IMR-90 (cell line): ENCODE data around the gene B3GAT1. TPM values are rescaled to one million over a fixed set of nuclear protein-coding genes. Genes with fewer than 3 reads are reported as not detected.

ENCODE experiments used
- ATAC-seq: fragments of 200-7000 bp; cut with Tn5 transposase; 2 replicates; pipeline ENCODE4 v1.9.1; 2020; ENCODE audit warnings: low read depth, mild to moderate bottlenecking, moderate library complexity
- BruUV-seq: library from RNA; stranded (reverse); fragments of 400-500 nt; replicated peaks from 2 replicates; lab custom pipeline; 2021; lab: Mats Ljungman, UMichigan
- CTCF ChIA-PET: fragments of 300-600 bp; formaldehyde crosslinking; extraction: SDS; loops from one replicate; lab custom pipeline; 2021; ENCODE audit warnings: antibody characterized with exemption; lab: Yijun Ruan, JAX
- POLR2A ChIA-PET: fragments of 300-600 bp; sonication (Branson Sonifier 250); formaldehyde crosslinking; loops from one replicate; lab custom pipeline; 2022; ENCODE audit warnings: antibody characterized with exemption; ENCODE audit not compliant: unreplicated experiment; lab: Charles Lee
- DNase-seq: peaks from one replicate; pipeline ENCODE4 v3.0.0; 2013
- H2AFZ ChIP-seq: replicated peaks from 2 replicates; pipeline ENCODE3; 2013; ENCODE audit warnings: low read length, mild to moderate bottlenecking; ENCODE audit not compliant: poor library complexity
- H2AK5ac ChIP-seq: 2 replicates; pipeline ENCODE4 v1.6.1; 2013; ENCODE audit warnings: low read depth, low read length, inconsistent platforms
- H2AK9ac ChIP-seq: replicated peaks from 2 replicates; pipeline ENCODE3; 2013; ENCODE audit warnings: mild to moderate bottlenecking, low read depth, low read length, moderate library complexity; ENCODE audit not compliant: poor library complexity
- H2BK120ac ChIP-seq: 2 replicates; pipeline ENCODE4 v1.6.1; 2013; ENCODE audit warnings: low read depth, low read length, inconsistent platforms
- H2BK15ac ChIP-seq: 3 replicates; pipeline ENCODE4 v1.6.1; 2013; ENCODE audit warnings: low read depth, low read length, inconsistent platforms
- H2BK20ac ChIP-seq: 2 replicates; pipeline ENCODE4 v1.6.1; 2013; ENCODE audit warnings: low read depth, mild to moderate bottlenecking, inconsistent platforms, low read length, moderate library complexity
- H2BK5ac ChIP-seq: 2 replicates; pipeline ENCODE4 v1.6.1; 2013; ENCODE audit warnings: mild to moderate bottlenecking, low read depth, low read length, inconsistent platforms; ENCODE audit not compliant: poor library complexity, severe bottlenecking
- H3K14ac ChIP-seq: replicated peaks from 2 replicates; pipeline ENCODE4 v1.6.1; 2013; ENCODE audit warnings: low read depth, low read length, inconsistent platforms
- H3K18ac ChIP-seq: 2 replicates; pipeline ENCODE4 v1.6.1; 2013; ENCODE audit warnings: low read depth, low read length, control low read depth
- H3K23ac ChIP-seq: 2 replicates; pipeline ENCODE4 v1.6.1; 2013; ENCODE audit warnings: low read depth, low read length, inconsistent platforms
- H3K27ac ChIP-seq: 2 replicates; pipeline ENCODE4 v1.5.1; 2013; ENCODE audit warnings: mild to moderate bottlenecking, control low read depth, low read length; ENCODE audit not compliant: insufficient read depth
- H3K27me3 ChIP-seq: 2 replicates; pipeline ENCODE4 v1.6.1; 2013; ENCODE audit warnings: low read length; ENCODE audit not compliant: control insufficient read depth, insufficient read depth
- H3K36me3 ChIP-seq: 2 replicates; pipeline ENCODE4 v1.6.1; 2013; ENCODE audit warnings: low read length, mixed read lengths; ENCODE audit not compliant: control insufficient read depth, insufficient read depth
- H3K4ac ChIP-seq: 2 replicates; pipeline ENCODE4 v1.6.1; 2013; ENCODE audit warnings: low read depth, low read length, inconsistent platforms
- H3K4me1 ChIP-seq: 2 replicates; pipeline ENCODE4 v1.6.1; 2013; ENCODE audit warnings: low read length, mixed read lengths; ENCODE audit not compliant: control insufficient read depth, insufficient read depth
- H3K4me2 ChIP-seq: 2 replicates; pipeline ENCODE4 v1.6.1; 2013; ENCODE audit warnings: low read depth, mild to moderate bottlenecking, control low read depth, low read length, moderate library complexity
- H3K4me3 ChIP-seq: 2 replicates; pipeline ENCODE4 v1.5.1; 2013; ENCODE audit warnings: low read depth, mild to moderate bottlenecking, control low read depth, low read length, moderate library complexity; ENCODE audit not compliant: insufficient read depth
- H3K56ac ChIP-seq: 2 replicates; pipeline ENCODE4 v1.6.1; 2013; ENCODE audit warnings: low read length, inconsistent platforms; ENCODE audit not compliant: insufficient read depth; ENCODE audit errors: extremely low read depth
- H3K79me1 ChIP-seq, 2 experiments: 2 replicates each; pipeline ENCODE4 v1.6.1; 2013; ENCODE audit warnings: low read length in 2 of 2, inconsistent platforms in 1 of 2, low read depth in 1 of 2
- H3K9ac ChIP-seq: 2 replicates; pipeline ENCODE4 v1.6.1; 2013; ENCODE audit warnings: low read depth, low read length, control low read depth
- H3K9me1 ChIP-seq: 2 replicates; pipeline ENCODE4 v1.6.1; 2013; ENCODE audit warnings: low read length, inconsistent platforms; ENCODE audit not compliant: insufficient read depth
- H3K9me3 ChIP-seq: 2 replicates; pipeline ENCODE4 v1.6.1; 2013; ENCODE audit warnings: low read length; ENCODE audit not compliant: control insufficient read depth, insufficient read depth
- H4K20me1 ChIP-seq: 2 replicates; pipeline ENCODE4 v1.6.1; 2013; ENCODE audit warnings: low read length, inconsistent platforms; ENCODE audit not compliant: insufficient read depth
- H4K5ac ChIP-seq: 2 replicates; pipeline ENCODE4 v1.6.1; 2013; ENCODE audit warnings: mild to moderate bottlenecking, low read depth, low read length, control low read depth
- H4K8ac ChIP-seq, 2 experiments: 2 replicates each; pipeline ENCODE4 v1.6.1; 2013; ENCODE audit warnings: low read depth in 2 of 2, low read length in 2 of 2, control low read depth in 1 of 2, inconsistent platforms in 1 of 2
- H4K91ac ChIP-seq: 2 replicates; pipeline ENCODE4 v1.6.1; 2013; ENCODE audit warnings: low read depth, low read length, inconsistent platforms; ENCODE audit not compliant: insufficient read depth
- CEBPB ChIP-seq: IDR thresholded peaks from 2 replicates; pipeline ENCODE4 v1.6.1; 2012; ENCODE audit warnings: low read depth, low read length, improper control_type of control experiment
- FOS ChIP-seq: fragments of 150-350 bp; IDR thresholded peaks from 2 replicates; pipeline ENCODE4 v1.6.1; 2016; ENCODE audit warnings: low read depth, low read length
- MAFK ChIP-seq: IDR thresholded peaks from 2 replicates; pipeline ENCODE4 v1.6.1; 2012; ENCODE audit warnings: low read depth, low read length, improper control_type of control experiment
- MAZ ChIP-seq: IDR thresholded peaks from 2 replicates; pipeline ENCODE4 v1.6.1; 2012; ENCODE audit warnings: low read depth, mild to moderate bottlenecking, low read length, improper control_type of control experiment, moderate library complexity, borderline replicate concordance
- POLR2A ChIP-seq: IDR thresholded peaks from 2 replicates; pipeline ENCODE4 v1.6.1; 2012; ENCODE audit warnings: mild to moderate bottlenecking, low read depth, low read length
- RFX5 ChIP-seq: IDR thresholded peaks from 2 replicates; pipeline ENCODE4 v1.8.0; 2012; ENCODE audit warnings: low read depth, mild to moderate bottlenecking, low read length, moderate library complexity
- WGBS, 2 experiments: methylation state at CpG; one replicate each; pipeline versions ENCODE4 v1.1.5 to v1.1.7; 2013; ENCODE audit warnings: missing lambda C conversion rate in 2 of 2; ENCODE audit not compliant: insufficient read length in 1 of 2; ENCODE audit errors: extremely low coverage in 2 of 2; 5-methylcytosine and 5-hydroxymethylcytosine counted together
- dilution Hi-C: fragments of 300-500 bp; cut with HindIII; formaldehyde crosslinking; loops from one replicate; pipeline ENCODE4 v1.14.3; 2018; ENCODE audit warnings: low sequenced_read_pairs; ENCODE audit not compliant: unreplicated experiment
- in situ Hi-C: fragments of 300-500 bp; cut with MboI; formaldehyde crosslinking; loops from 3 replicates; pipeline ENCODE4 v1.14.3; 2019; ENCODE audit warnings: low sequenced_read_pairs, inconsistent platforms, mixed read lengths
- intact Hi-C: fragments of 100-400 bp; cut with micrococcal nuclease; formaldehyde crosslinking; loops from 2 replicates; pipeline ENCODE4 v1.10.0; 2022
- polyA plus RNA-seq, 3 experiments: library from polyadenylated mRNA; depleted of rRNA; stranded (reverse); fragments of >200 nt; gene quantifications; 2 replicates each; pipeline ENCODE4 v1.2.3, GENCODE V29; 2012; ENCODE audit warnings: low replicate concordance in 1 of 3
- total RNA-seq: library from RNA; depleted of rRNA; stranded (reverse); fragments of >200 nt; gene quantifications from 2 replicates; pipeline ENCODE4 v1.2.3, GENCODE V29; 2012
- TF ChIP-seq, protein P1 (sequence below): conservative IDR thresholded peaks from 2 replicates; pipeline ENCODE4 v1.5.1; 2012; ENCODE audit warnings: mild to moderate bottlenecking, low read depth, low read length, improper control_type of control experiment

Gene B3GAT1
- total and polyA plus RNA-seq, 2 of the 4 experiments (the other 2 are of a cell fraction): not detected

- H3K4ac ChIP-seq: no peak overlapping the region
- H2BK120ac ChIP-seq: no peak overlapping the region
- WGBS, 2 experiments: 75% methylated on average over 9 of the region's 15 CpGs; no CpG with 5 or more reads in 1 of the 2 experiments
- no peak overlapping the region for H2AK9ac ChIP-seq
- no peak overlapping the region for H2BK15ac ChIP-seq
- TF ChIP-seq MAFK: no peak
- no peak for TF ChIP-seq RFX5
- no peak for TF ChIP-seq MAZ
- no peak for TF ChIP-seq FOS
- no peak for TF ChIP-seq POLR2A
- TF ChIP-seq CEBPB: no peak
- TF ChIP-seq, protein P1, sequence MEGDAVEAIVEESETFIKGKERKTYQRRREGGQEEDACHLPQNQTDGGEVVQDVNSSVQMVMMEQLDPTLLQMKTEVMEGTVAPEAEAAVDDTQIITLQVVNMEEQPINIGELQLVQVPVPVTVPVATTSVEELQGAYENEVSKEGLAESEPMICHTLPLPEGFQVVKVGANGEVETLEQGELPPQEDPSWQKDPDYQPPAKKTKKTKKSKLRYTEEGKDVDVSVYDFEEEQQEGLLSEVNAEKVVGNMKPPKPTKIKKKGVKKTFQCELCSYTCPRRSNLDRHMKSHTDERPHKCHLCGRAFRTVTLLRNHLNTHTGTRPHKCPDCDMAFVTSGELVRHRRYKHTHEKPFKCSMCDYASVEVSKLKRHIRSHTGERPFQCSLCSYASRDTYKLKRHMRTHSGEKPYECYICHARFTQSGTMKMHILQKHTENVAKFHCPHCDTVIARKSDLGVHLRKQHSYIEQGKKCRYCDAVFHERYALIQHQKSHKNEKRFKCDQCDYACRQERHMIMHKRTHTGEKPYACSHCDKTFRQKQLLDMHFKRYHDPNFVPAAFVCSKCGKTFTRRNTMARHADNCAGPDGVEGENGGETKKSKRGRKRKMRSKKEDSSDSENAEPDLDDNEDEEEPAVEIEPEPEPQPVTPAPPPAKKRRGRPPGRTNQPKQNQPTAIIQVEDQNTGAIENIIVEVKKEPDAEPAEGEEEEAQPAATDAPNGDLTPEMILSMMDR: no peak
- H3K36me3 ChIP-seq: no peaks in the 10 kb centered on the region
- DNase-seq (no peak), ATAC-seq (no peak)
- ChIA-PET CTCF (interaction anchor here (1.3 kb wide), 1 partner anchor 8 kb away, joined by 3 read pairs; no protein-coding TSS in a partner anchor), POLR2A (no interaction called here)
- no peak overlapping the region for H3K18ac ChIP-seq
- H4K5ac ChIP-seq: no peak overlapping the region
- no peak overlapping the region for H2AFZ ChIP-seq
- no peak overlapping the region for H3K27ac ChIP-seq
- H3K79me1 ChIP-seq: no peaks in the 10 kb centered on the region
- no peak overlapping the region for H3K4me3 ChIP-seq
- peaks cover 29% of the 10 kb centered on the region for H3K27me3 ChIP-seq
- H3K56ac ChIP-seq: no peak overlapping the region
- H3K14ac ChIP-seq: no peak overlapping the region
- no peak overlapping the region for H3K9ac ChIP-seq
- dilution Hi-C loops (no loop called here), intact Hi-C loops (no loop called here), in situ Hi-C loops (no loop called here)
- H4K91ac ChIP-seq: no peak overlapping the region
- H2BK5ac ChIP-seq: no peak overlapping the region
- H2BK20ac ChIP-seq: no peak overlapping the region
- no TSS peak for BruUV-seq
- no peak overlapping the region for H2AK5ac ChIP-seq
- no peaks in the 10 kb centered on the region for H3K4me1 ChIP-seq
- H4K20me1 ChIP-seq: no peaks in the 10 kb centered on the region
- no peak overlapping the region for H3K4me2 ChIP-seq
- H4K8ac ChIP-seq: no peak overlapping the region
- H3K9me3 ChIP-seq: peaks cover 2% of the 10 kb centered on the region; the same call in 1 of the 2 replicates
- no peak overlapping the region for H3K23ac ChIP-seq
- no peaks in the 10 kb centered on the region for H3K9me1 ChIP-seq
These were observed 2.3 kb downstream of the B3GAT1 start for GRCh38 chr11:134409552-134410429.
